Endothelial cell of umbilical vein (primary cell): ENCODE data around the gene EXOC6B. TPM values are rescaled to one million over a fixed set of nuclear protein-coding genes. Genes with fewer than 3 reads are reported as not detected.

Experiments
- BruUV-seq: library from RNA; stranded (reverse); fragments of 400-500 nt; replicated peaks from 2 replicates; lab custom pipeline; 2021; lab: Mats Ljungman, UMichigan
- CTCF ChIA-PET: fragments of 300-600, 350-600 bp; sonication (Branson Sonifier 250); formaldehyde crosslinking; loops from one replicate; lab custom pipeline; 2021; ENCODE audit warnings: antibody characterized with exemption, inconsistent platforms; lab: Charles Lee
- POLR2A ChIA-PET: fragments of 300-600, 350-600 bp; sonication (Branson Sonifier 250); formaldehyde crosslinking; loops from one replicate; lab custom pipeline; 2021; ENCODE audit warnings: antibody characterized with exemption, inconsistent platforms; lab: Charles Lee
- DNase-seq: peaks from one replicate; pipeline ENCODE4 v3.0.0-alpha.2; 2011; ENCODE audit warnings: low read depth, low spot score
- FAIRE-seq: peaks from 2 replicates; lab custom pipeline; 2011; peaks lifted over from hg19 to GRCh38; lab: Jason Lieb, UNC
- H2AFZ ChIP-seq: 2 replicates; pipeline ENCODE4 v1.6.0; 2012; ENCODE audit warnings: low read depth, low read length, control low read depth, inconsistent platforms
- H3K27ac ChIP-seq: 2 replicates; pipeline ENCODE4 v1.5.1; 2011; ENCODE audit warnings: low read depth, mild to moderate bottlenecking, control low read depth, low read length, moderate library complexity; ENCODE audit not compliant: insufficient read depth
- H3K27me3 ChIP-seq, 2 experiments: 2 replicates each; pipeline versions ENCODE4 v1.6.0 to v1.6.1; 2011; ENCODE audit warnings: low read length in 2 of 2, mixed read lengths in 1 of 2; ENCODE audit not compliant: control insufficient read depth in 2 of 2, insufficient read depth in 2 of 2
- H3K36me3 ChIP-seq, 2 experiments: 2 replicates in 1 of 2; 3 replicates in 1 of 2; pipeline ENCODE4 v1.5.1; 2011; ENCODE audit warnings: low read length in 2 of 2, mild to moderate bottlenecking in 1 of 2, moderate library complexity in 1 of 2; ENCODE audit not compliant: control insufficient read depth in 2 of 2, insufficient read depth in 2 of 2; ENCODE audit errors: extremely low read depth in 1 of 2
- H3K4me1 ChIP-seq: 3 replicates; pipeline ENCODE4 v1.5.1; 2011; ENCODE audit warnings: mild to moderate bottlenecking, low read length; ENCODE audit not compliant: control insufficient read depth, insufficient read depth; ENCODE audit errors: extremely low read depth
- H3K4me2 ChIP-seq: 2 replicates; pipeline ENCODE4 v1.6.1; 2011; ENCODE audit warnings: low read length, control low read depth, mixed read lengths; ENCODE audit not compliant: insufficient read depth
- H3K4me3 ChIP-seq, 3 experiments: fragments of 200-600 bp in 1 of 3; sonication (generic), shearing (Covaris generic) in 1 of 3; replicated peaks in 1 of 3; 2 replicates each; pipeline ENCODE4 v1.5.1; 2011 to 2016; ENCODE audit warnings: control low read depth in 3 of 3, low read length in 3 of 3, mild to moderate bottlenecking in 2 of 3, inconsistent platforms in 1 of 3, low read depth in 1 of 3, moderate library complexity in 1 of 3; ENCODE audit not compliant: insufficient read depth in 1 of 3
- H3K79me2 ChIP-seq: 2 replicates; pipeline ENCODE4 v1.6.0; 2012; ENCODE audit warnings: low read length, inconsistent platforms; ENCODE audit not compliant: control insufficient read depth, insufficient read depth
- H3K9ac ChIP-seq: replicated peaks from 2 replicates; pipeline ENCODE3; 2011; ENCODE audit warnings: low read length, control low read depth; ENCODE audit not compliant: insufficient read depth; ENCODE audit errors: extremely low read depth
- H3K9me1 ChIP-seq: replicated peaks from 3 replicates; pipeline ENCODE4 v1.6.0; 2011; ENCODE audit warnings: mild to moderate bottlenecking, low read length; ENCODE audit not compliant: control insufficient read depth, insufficient read depth; ENCODE audit errors: extremely low read depth
- H3K9me3 ChIP-seq: replicated peaks from 2 replicates; pipeline ENCODE4 v1.5.1; 2012; ENCODE audit warnings: low read length, inconsistent platforms; ENCODE audit not compliant: control insufficient read depth, insufficient read depth
- H4K20me1 ChIP-seq: replicated peaks from 2 replicates; pipeline ENCODE3; 2011; ENCODE audit warnings: mild to moderate bottlenecking, low read length; ENCODE audit not compliant: control insufficient read depth, insufficient read depth; ENCODE audit errors: extremely low read depth
- CTCF ChIP-seq, 2 donors: IDR thresholded peaks; 1 replicate in 1 of 2; 2 replicates in 1 of 2; pipeline ENCODE4 v1.5.1; 2011; ENCODE audit warnings: low read length in 2 of 2, mild to moderate bottlenecking in 2 of 2, moderate library complexity in 2 of 2, control low read depth in 1 of 2, inconsistent platforms in 1 of 2, low read depth in 1 of 2; ENCODE audit not compliant: insufficient read depth in 1 of 2; ENCODE audit errors: extremely low read depth in 1 of 2
- EZH2 ChIP-seq: IDR thresholded peaks from 2 replicates; pipeline ENCODE4 v1.6.1; 2012; ENCODE audit warnings: borderline replicate concordance, low read depth, mild to moderate bottlenecking, moderate library complexity, low read length, inconsistent platforms; ENCODE audit not compliant: severe bottlenecking
- FOS ChIP-seq: IDR thresholded peaks from 2 replicates; pipeline ENCODE4 v1.6.1; 2011; ENCODE audit warnings: mild to moderate bottlenecking, low read length, moderate library complexity, borderline replicate concordance; ENCODE audit not compliant: insufficient read depth
- GATA2 ChIP-seq: IDR thresholded peaks from 2 replicates; pipeline ENCODE4 v1.7.0; 2011; ENCODE audit warnings: low read depth, mild to moderate bottlenecking, moderate library complexity, mixed read lengths, low read length; ENCODE audit not compliant: insufficient read length, insufficient read depth
- JUN ChIP-seq: IDR thresholded peaks from 2 replicates; pipeline ENCODE4 v1.6.1; 2011; ENCODE audit warnings: borderline replicate concordance, low read depth; ENCODE audit not compliant: insufficient read length, insufficient read depth
- MYC ChIP-seq: IDR thresholded peaks from one replicate; pipeline ENCODE4 v1.6.1; 2011; ENCODE audit warnings: mild to moderate bottlenecking, low read depth, low read length
- POLR2A ChIP-seq: IDR thresholded peaks from 2 replicates; pipeline ENCODE4 v1.6.1; 2012; ENCODE audit warnings: low read depth, mild to moderate bottlenecking, control low read depth, low read length
- POLR2AphosphoS5 ChIP-seq: IDR thresholded peaks from 2 replicates; pipeline ENCODE4 v1.6.1; 2012; ENCODE audit warnings: low read depth, mild to moderate bottlenecking, control low read depth, low read length, moderate library complexity; ENCODE audit not compliant: insufficient read depth
- dilution Hi-C: fragments of 300-500 bp; cut with MboI; formaldehyde crosslinking; loops from one replicate; pipeline ENCODE4 v1.15.0; 2019; ENCODE audit warnings: low sequenced_read_pairs; ENCODE audit not compliant: extremely low pct_ligation_motif_present
- intact Hi-C: fragments of 100-400 bp; cut with micrococcal nuclease; formaldehyde crosslinking; loops from one replicate; pipeline ENCODE4 v1.10.0; 2022
- polyA plus RNA-seq, 4 experiments: library from polyadenylated mRNA; depleted of rRNA in 3 of 4; stranded (reverse) in 3 of 4; unstranded in 1 of 4; fragments of >200 nt; gene quantifications; 2 replicates each; pipeline versions ENCODE4 v1.2.1 to v1.2.3, GENCODE V29; 2011 to 2012; ENCODE audit warnings: missing spikeins in 1 of 4
- total RNA-seq: library from RNA; stranded (reverse); gene quantifications from 2 replicates; pipeline ENCODE4 v1.2.3, GENCODE V29; 2021
- TF ChIP-seq, protein P1 (sequence below): IDR thresholded peaks from 2 replicates; pipeline ENCODE4 v1.6.1; 2011; ENCODE audit not compliant: insufficient read depth, insufficient read length

EXOC6B gene
- total and polyA plus RNA-seq, 2 donors (not counting 3 experiments of a cell fraction or from before 2014, with no cell fraction given) = 10.8 to 34.8 TPM

DNA sequence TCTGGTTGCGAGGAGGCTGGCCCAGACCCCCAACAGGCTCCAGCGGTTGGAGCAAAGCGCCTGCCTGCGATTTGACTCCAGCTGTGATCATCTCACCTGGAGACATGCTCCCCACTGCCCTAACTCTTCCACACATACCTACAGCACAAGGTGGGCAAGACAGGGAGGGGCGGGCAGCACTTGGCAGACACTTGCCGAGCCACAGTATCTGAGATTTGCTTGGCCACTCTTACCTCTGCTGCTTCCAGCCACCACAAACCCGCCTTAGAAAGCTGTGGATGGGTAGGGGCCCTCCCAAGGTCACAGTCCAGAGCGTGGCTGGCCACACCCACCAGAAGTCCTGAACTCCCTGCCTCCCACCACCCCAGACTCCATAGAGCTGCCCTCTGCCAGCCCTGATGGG is 686.4 kb downstream of the EXOC6B start:
- Histone ChIP-seq H3K27me3 (peaks cover 12 to 20% of the 10 kb centered on the region in 2 experiments), H3K27ac (no peak overlapping the region), H4K20me1 (no peaks in the 10 kb centered on the region), H3K9ac (no peak overlapping the region), H3K9me1 (no peaks in the 10 kb centered on the region), H3K4me2 (no peak overlapping the region), H3K79me2 (no peaks in the 10 kb centered on the region), H3K4me1 (peaks cover 2% of the 10 kb centered on the region), H2AFZ (no peak overlapping the region), H3K36me3 (no peaks in the 10 kb centered on the region), H3K4me3 (no peak overlapping the region), H3K9me3 (no peaks in the 10 kb centered on the region)
- ChIA-PET CTCF (interaction anchor here (1.2 to 1.5 kb wide), 4 partner anchors 9 to 336 kb away, joined by 3 to 8 read pairs (median 4); no protein-coding TSS in a partner anchor), POLR2A (no interaction called here)
- DNase-seq (no peak), FAIRE-seq (no peak)
- no TSS peak for BruUV-seq
- TF ChIP-seq GATA2 = no peak
- TF ChIP-seq FOS = no peak
- no peak for TF ChIP-seq CTCF (IDR thresholded peaks at IDR 0.05; ENCODE audit: extremely low read depth in 1 of 2, insufficient read depth in 1 of 2, low read depth in 1 of 2, low read length in 2 of 2)
- no peak for TF ChIP-seq POLR2A
- TF ChIP-seq MYC = no peak
- TF ChIP-seq, protein P1, sequence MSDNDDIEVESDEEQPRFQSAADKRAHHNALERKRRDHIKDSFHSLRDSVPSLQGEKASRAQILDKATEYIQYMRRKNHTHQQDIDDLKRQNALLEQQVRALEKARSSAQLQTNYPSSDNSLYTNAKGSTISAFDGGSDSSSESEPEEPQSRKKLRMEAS = no peak
- TF ChIP-seq JUN = no peak
- TF ChIP-seq EZH2 = no peak
- TF ChIP-seq POLR2AphosphoS5 = no peak
- intact Hi-C loops = no loop called here
- dilution Hi-C loops = no loop called here
